ENCODE measurements around the gene ACOT7.

ACOT7 gene

GRCh38 chr1:6262555-6263420 is 130.8 kb downstream of the ACOT7 start:
- DNase-seq = no peak

DNA sequence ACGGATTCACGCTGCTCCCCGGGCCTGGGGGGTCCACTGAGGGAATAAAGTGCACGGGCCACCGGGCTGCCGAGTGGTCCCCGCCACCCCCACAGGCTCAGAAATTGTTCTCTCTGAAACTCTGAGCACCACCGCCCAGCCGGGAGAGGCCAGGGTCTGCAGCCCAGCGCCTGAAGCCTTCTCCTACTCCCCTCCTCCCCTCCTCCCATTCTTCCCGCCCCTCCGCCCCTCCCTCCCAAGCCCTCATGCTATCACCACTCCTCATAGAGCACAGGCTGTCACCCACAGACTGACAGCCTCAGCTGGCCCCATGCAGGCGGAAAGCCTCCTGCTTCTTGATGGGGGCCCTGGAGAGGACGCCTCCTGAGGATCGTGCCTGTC is 132.0 kb downstream of the ACOT7 start:
- no peak for DNase-seq

GRCh38 chr1:6260961-6261614 is 132.5 kb downstream of the ACOT7 start, which contains the start of gene GPR153:
GPR153 (minus strand) TSS chr1:6261098; CDS start chr1:6254905, 6,193 bp downstream.
- DNase-seq = no peak

- DNase-seq = no peak
Measured at GRCh38 chr1:6260433-6260934, 133.1 kb downstream of the ACOT7 start.

- no peak for DNase-seq
Measured at GRCh38 chr1:6259491-6260362, 133.8 kb downstream of the ACOT7 start.

DNA sequence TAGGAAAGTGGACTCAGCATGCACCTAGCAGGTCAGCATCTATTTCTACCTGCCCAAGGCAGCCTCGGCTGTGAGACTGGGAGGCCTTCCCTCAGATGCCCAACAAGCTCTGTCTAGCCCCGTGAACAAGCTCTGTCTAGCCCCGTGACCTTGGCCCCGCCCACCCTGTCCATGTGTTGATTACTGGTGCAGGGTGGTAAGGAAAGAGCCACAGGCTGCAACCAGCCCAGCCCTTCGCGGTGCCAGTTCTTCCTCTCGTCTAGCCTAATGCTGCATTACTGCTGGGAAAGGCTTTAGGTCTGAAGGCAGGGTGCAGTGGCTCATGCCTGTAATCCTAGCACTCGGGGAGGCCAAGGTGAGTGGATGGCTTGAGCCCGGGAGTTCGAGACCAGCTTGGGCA is 134.9 kb downstream of the ACOT7 start:
- no peak for DNase-seq

- DNase-seq = no peak
Measured at GRCh38 chr1:6257541-6258069, 136.0 kb downstream of the ACOT7 start.

DNA sequence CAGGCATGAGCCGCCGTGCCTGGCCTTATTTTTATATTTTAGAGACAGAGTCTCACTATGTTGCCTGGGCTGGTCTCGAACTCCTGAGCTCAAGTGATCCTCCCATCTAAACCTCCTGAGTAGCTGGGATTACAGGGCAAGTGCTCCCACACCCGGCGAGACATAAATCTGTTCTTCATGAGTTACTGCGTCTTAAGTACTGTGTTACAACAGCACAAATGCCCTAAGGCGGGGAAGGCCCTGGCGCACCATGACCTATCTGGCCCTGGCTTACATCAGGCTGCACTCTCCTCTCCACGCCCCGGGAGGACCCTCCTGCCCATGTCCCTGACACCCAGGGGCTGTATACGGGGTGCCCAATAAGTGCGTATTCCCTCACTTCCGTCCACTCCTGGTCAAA is 136.9 kb downstream of the ACOT7 start:
- DNase-seq = no peak

DNA sequence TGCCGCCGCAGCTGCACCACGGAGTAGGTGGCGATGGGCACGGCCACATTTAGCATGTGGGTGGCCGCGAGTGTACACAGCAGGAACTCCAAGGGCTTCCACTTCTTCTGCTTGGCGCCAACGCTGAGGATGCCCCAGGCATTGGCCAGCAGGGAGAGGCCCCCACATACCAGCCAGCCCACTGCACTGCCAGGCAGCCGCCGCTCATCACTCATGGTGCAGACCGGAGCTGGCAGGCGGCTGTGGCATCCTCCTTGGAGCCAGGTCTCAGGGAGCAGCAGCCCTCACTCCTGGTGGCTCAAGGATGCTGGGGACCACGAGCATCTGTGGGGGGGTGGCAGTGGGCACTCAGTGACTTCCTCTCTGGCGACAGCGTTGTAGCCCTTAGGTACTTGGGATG is 138.9 kb downstream of the ACOT7 start:
- DNase-seq = no peak

- no peak for DNase-seq
Measured at GRCh38 chr1:6253380-6253779, 140.2 kb downstream of the ACOT7 start.

DNA sequence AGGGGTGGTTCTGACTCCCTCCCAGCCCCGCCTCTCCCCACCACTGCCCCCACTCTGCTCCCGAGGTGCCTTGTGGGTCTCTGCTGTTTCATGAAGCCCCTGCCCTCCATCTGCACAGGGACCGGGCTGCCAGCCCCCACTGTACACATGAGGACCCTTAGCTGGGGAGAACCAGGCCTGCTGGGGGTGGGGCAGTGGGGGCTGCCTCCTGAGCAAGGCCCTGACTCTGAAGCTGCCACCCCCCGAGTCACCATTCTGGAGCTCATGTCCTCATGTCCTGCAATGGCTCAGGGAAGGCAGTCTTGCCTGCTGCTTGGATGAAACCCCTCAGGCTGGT is 141.2 kb downstream of the ACOT7 start:
- no peak for DNase-seq

GRCh38 chr1:6251681-6252373 is 141.7 kb downstream of the ACOT7 start:
- DNase-seq = no peak

GRCh38 chr1:6251233-6251632 is 142.3 kb downstream of the ACOT7 start:
- no peak for DNase-seq

GRCh38 chr1:6249739-6250689 is 143.6 kb downstream of the ACOT7 start:
- DNase-seq = no peak

DNA sequence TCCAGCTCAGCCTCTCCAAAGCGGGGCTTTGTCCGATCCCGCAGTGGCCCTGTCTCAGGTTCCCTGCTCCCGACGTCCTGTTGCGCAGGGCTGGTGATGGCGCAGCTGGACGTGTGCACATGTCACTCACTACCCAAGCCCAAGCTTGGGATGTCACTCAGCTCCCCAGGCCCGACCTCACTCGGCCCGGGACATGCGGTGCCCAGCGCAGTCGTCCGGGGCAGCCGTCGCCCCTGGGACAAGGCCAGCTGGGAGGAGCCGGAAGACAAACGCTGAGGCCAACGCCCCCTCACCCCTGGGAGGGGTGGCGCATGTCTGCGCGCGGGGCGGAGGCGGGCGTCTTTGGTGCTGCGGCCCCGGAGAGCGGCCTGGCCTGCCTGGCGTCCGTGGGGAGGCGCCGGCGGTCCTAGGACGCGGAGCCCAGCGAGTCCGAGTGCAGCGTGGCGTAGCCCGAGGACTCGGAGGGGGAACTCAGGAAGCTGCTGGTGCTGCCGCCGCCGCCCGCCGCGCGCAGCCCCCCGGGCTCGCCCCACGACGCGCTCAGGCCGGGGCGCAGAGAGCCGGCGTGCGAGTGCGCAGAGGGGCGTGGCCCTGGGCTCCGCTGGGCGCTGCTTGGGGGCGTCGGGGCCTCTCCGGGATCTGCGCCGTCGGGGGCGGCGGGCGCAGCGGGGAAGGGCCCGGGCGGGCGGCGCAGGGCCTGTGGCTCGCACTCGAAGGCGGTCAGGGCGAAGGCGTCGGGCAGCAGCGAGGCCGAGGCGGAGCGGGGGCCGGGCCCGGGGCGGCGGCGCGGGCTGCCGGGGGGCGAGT is 144.4 kb downstream of the ACOT7 start:
- no peak for DNase-seq

- no peak for DNase-seq
Measured at GRCh38 chr1:6248161-6248776, 145.3 kb downstream of the ACOT7 start.

GRCh38 chr1:6247651-6248050 is 145.9 kb downstream of the ACOT7 start:
- DNase-seq = no peak

DNA sequence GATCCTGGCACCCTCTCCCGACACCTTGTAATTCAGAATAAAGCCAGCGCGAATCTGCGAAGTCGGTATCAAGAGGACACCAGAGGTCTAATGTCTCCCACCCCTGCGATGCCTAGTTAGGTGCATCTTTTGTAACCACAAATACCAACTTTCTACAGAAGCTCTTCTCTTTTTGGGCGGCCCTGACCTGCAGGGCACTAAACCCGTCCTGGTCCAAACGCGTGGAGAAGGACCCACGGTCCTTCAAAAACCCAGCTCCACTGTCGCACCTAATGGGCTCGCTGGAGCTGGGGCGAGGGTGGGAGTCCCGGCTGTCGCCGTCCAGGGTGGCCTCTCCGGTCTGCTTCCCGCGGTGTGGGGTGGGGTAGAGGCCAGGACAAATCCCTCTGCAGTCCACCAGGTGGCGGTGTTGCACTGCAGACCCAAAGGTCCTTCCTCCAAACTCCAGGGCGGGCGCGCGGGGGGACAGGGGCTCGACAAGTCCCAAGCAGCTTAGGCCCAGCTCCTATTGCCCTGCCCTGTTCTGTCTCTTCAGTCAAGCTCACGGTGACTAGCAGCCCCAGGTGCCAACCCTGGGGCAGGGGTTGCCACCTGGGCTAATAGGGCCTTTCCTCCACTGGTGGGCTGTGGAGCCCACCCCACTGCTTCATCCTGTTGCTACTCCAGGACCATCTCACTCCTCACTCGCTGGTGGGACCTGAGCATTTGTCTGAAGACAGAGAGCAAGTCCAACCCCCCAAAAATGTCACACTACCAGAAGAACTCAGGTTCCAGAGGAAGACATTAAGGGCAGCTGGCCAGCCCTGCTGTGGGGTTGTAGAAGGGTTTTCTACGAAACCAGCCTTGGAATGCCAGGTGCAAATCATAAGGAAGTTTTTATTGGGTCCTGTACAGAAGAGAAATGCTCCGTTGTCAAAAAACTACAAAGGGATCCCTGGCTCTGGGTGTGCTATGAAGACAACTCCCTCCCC is 146.8 kb downstream of the ACOT7 start:
- DNase-seq = peak; percentile 49
